OCI-LY7 (cell line): Measurements from ENCODE around the gene NEDD8. TPM values are rescaled to one million over a fixed set of nuclear protein-coding genes. Genes with fewer than 3 reads are reported as not detected.

Source experiments
- BruUV-seq: library from RNA; stranded (reverse); fragments of 400-500 nt; replicated peaks from 2 replicates; lab custom pipeline; 2021; lab: Mats Ljungman, UMichigan
- CTCF ChIA-PET: fragments of 300-600 bp; sonication (Branson Sonifier 250); formaldehyde crosslinking; loops from one replicate; lab custom pipeline; 2022; ENCODE audit warnings: antibody characterized with exemption; ENCODE audit not compliant: unreplicated experiment; lab: Charles Lee
- POLR2A ChIA-PET: fragments of 300-600 bp; sonication (Branson Sonifier 250); formaldehyde crosslinking; loops from one replicate; lab custom pipeline; 2022; ENCODE audit warnings: antibody characterized with exemption; lab: Charles Lee
- DNase-seq: peaks from one replicate; pipeline ENCODE4 v3.0.0-alpha.2; 2015; ENCODE audit warnings: low spot score
- H2AFZ ChIP-seq: fragments of 200-600 bp; sonication (generic), shearing (Covaris generic); 2 replicates; pipeline ENCODE4 v1.6.1; 2014; ENCODE audit warnings: mild to moderate bottlenecking, antibody characterized with exemption, low read length, moderate library complexity
- H3K27ac ChIP-seq: fragments of 200-600 bp; sonication (generic); 2 replicates; pipeline ENCODE4 v1.5.1; 2014; ENCODE audit warnings: mixed run types, low read depth, mild to moderate bottlenecking, moderate library complexity, low read length, inconsistent platforms; ENCODE audit not compliant: poor library complexity, severe bottlenecking
- H3K36me3 ChIP-seq: fragments of 200-600 bp; sonication (generic); 2 replicates; pipeline ENCODE4 v1.6.1; 2014; ENCODE audit warnings: mild to moderate bottlenecking, antibody characterized with exemption, low read length, moderate library complexity, mixed read lengths; ENCODE audit not compliant: insufficient read depth
- H3K4me1 ChIP-seq: fragments of 200-600 bp; sonication (generic); 2 replicates; pipeline ENCODE4 v1.5.1; 2014; ENCODE audit warnings: mild to moderate bottlenecking, low read length; ENCODE audit not compliant: insufficient read depth, poor library complexity, severe bottlenecking
- H3K4me2 ChIP-seq: fragments of 200-600 bp; sonication (generic); 2 replicates; pipeline ENCODE4 v1.6.1; 2014; ENCODE audit warnings: mild to moderate bottlenecking, low read length
- H3K4me3 ChIP-seq: fragments of 200-600 bp; sonication (generic); 2 replicates; pipeline ENCODE4 v1.5.1; 2014; ENCODE audit warnings: mild to moderate bottlenecking, low read depth, low read length; ENCODE audit not compliant: poor library complexity, severe bottlenecking
- H3K79me2 ChIP-seq: fragments of 200-600 bp; sonication (generic); 2 replicates; pipeline ENCODE4 v1.6.1; 2016; ENCODE audit warnings: low read depth, mild to moderate bottlenecking, low read length, moderate library complexity, mixed read lengths; ENCODE audit not compliant: insufficient read depth
- H3K9me2 ChIP-seq: fragments of 200-600 bp; sonication (generic); 2 replicates; pipeline ENCODE4 v1.6.1; 2016; ENCODE audit warnings: mild to moderate bottlenecking, low read length, mixed read lengths; ENCODE audit not compliant: insufficient read depth
- H3K9me3 ChIP-seq: fragments of 200-600 bp; sonication (generic); 2 replicates; pipeline ENCODE4 v1.6.1; 2014; ENCODE audit warnings: mild to moderate bottlenecking, mixed run types, low read length, mixed read lengths
- H4K20me1 ChIP-seq: fragments of 200-600 bp; sonication (generic); 2 replicates; pipeline ENCODE4 v1.6.1; 2014; ENCODE audit warnings: mild to moderate bottlenecking, antibody characterized with exemption, low read length, moderate library complexity, mixed read lengths; ENCODE audit not compliant: insufficient read depth
- EZH2phosphoT487 ChIP-seq: fragments of 200-600 bp; sonication (generic); IDR thresholded peaks from 2 replicates; pipeline ENCODE4 v1.6.1; 2018; ENCODE audit warnings: low read depth, borderline replicate concordance, mild to moderate bottlenecking, mixed run types, antibody characterized with exemption, low read length, moderate library complexity, mixed read lengths
- intact Hi-C: fragments of 100-400 bp; cut with micrococcal nuclease; formaldehyde crosslinking; loops from one replicate; pipeline ENCODE4 v1.10.0; 2022; ENCODE audit not compliant: unreplicated experiment
- total RNA-seq, 2 experiments: library from RNA; depleted of rRNA in 1 of 2; stranded (reverse); fragments of >200 nt in 1 of 2; shearing (Covaris generic) in 1 of 2; gene quantifications; 2 replicates each; pipeline ENCODE4 v1.2.3, GENCODE V29; 2014 to 2022
- TF ChIP-seq, protein P1 (sequence below): fragments of 200-600 bp; sonication (generic); conservative IDR thresholded peaks from 2 replicates; pipeline ENCODE4 v1.5.1; 2014; ENCODE audit warnings: mild to moderate bottlenecking, antibody characterized with exemption, low read length, moderate library complexity, mixed read lengths

Gene NEDD8
- total RNA-seq, 2 experiments from 2014 or later, result 167 to 174 TPM

DNA sequence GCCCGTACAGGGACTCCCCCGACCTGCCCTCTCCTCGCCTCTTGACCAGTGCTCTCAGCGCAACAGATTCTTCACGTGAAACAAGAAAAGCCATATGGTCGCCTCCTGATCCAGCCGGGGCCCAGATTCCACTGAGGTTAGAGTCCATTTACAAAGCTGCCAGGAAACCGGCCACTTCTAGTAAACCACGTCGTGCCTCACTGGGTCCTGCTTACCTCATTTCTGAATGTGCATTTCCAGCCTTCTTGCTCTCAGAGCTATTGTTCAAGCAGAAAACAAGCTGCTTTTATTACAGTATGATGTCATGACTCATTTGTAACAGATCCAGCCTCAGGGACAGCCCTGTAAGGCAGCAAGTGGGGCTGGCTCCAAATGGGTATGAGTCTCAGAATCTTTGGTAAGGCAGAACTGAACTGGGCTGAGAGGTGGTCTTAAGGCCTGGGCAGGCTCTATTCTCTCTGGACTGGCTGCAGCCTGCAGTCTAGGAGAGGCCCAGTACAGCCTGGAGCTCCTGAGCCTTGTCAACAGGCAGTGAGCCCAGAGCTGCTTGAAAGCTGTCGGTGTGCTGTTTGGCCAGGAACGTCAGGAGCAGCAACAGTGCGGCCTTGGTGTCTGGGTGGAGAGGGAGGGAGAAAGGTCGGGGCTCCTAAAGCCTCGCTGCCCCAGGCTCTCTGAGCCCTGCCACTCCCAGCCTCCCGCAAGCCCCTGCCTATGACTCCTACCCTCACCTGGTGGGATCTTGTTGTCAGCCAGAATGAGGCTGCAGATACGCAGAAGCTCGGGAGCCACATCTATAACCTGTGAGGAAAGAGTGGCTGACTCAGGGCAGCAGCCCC is 52.0 kb downstream of the NEDD8 start:
- ChIA-PET CTCF (no interaction called here), POLR2A (interaction anchor here (0.5 to 0.6 kb wide), 3 partner anchors 19 to 961 kb away, joined by 3 read pairs; partner anchors contain the start of genes IRF9 and RNF31)
- Histone ChIP-seq H3K4me1 (no peaks in the 10 kb centered on the region), H3K79me2 (no peaks in the 10 kb centered on the region), H3K4me2 (no peak overlapping the region), H3K36me3 (peaks cover 65% of the 10 kb centered on the region), H2AFZ (no peak overlapping the region), H3K4me3 (no peak overlapping the region), H3K9me2 (no peaks in the 10 kb centered on the region), H3K27ac (no peak overlapping the region), H4K20me1 (no peaks in the 10 kb centered on the region), H3K9me3 (no peaks in the 10 kb centered on the region)
- BruUV-seq, result no TSS peak
- TF ChIP-seq, protein P1, sequence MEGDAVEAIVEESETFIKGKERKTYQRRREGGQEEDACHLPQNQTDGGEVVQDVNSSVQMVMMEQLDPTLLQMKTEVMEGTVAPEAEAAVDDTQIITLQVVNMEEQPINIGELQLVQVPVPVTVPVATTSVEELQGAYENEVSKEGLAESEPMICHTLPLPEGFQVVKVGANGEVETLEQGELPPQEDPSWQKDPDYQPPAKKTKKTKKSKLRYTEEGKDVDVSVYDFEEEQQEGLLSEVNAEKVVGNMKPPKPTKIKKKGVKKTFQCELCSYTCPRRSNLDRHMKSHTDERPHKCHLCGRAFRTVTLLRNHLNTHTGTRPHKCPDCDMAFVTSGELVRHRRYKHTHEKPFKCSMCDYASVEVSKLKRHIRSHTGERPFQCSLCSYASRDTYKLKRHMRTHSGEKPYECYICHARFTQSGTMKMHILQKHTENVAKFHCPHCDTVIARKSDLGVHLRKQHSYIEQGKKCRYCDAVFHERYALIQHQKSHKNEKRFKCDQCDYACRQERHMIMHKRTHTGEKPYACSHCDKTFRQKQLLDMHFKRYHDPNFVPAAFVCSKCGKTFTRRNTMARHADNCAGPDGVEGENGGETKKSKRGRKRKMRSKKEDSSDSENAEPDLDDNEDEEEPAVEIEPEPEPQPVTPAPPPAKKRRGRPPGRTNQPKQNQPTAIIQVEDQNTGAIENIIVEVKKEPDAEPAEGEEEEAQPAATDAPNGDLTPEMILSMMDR, result no peak
- TF ChIP-seq EZH2phosphoT487, result no peak
- intact Hi-C loops, result no loop called here
- DNase-seq, result no peak

DNA sequence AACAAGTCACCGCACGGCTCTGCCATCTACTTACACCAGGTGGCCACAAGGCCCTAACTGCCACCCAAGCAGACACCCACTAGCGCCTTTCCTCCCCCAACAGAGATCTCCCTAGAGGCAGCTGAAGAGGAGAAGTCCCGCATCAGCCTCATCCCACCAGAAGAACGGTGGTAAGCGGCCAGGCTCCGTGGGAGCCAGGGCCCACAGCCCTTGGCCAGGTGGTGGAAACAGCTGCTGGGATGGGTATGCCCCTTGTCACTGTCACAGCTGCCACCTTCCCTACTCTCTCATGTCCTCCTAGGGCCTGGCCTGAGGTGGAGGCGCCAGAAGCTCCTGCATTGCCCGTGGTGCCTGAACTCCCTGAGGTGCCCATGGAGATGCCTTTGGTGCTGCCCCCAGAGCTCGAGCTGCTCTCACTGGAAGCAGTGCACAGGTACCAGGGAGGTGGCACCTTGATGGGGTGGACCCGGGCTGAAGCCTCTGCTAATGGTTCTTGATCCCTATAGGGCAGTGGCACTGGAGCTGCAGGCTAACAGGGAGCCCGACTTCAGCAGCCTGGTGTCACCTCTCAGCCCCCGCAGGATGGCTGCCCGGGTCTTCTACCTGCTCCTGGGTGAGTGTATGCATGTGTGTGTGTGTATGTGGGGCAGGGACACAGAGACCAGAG is 52.7 kb downstream of the NEDD8 start:
- Histone ChIP-seq H4K20me1 (no peaks in the 10 kb centered on the region), H3K79me2 (no peaks in the 10 kb centered on the region), H2AFZ (no peak overlapping the region), H3K4me3 (no peak overlapping the region), H3K4me1 (no peaks in the 10 kb centered on the region), H3K4me2 (no peak overlapping the region), H3K9me3 (no peaks in the 10 kb centered on the region), H3K27ac (no peak overlapping the region), H3K36me3 (peaks cover 57% of the 10 kb centered on the region), H3K9me2 (no peaks in the 10 kb centered on the region)
- no peak for DNase-seq
- TF ChIP-seq, protein P1, result no peak
- no peak for TF ChIP-seq EZH2phosphoT487
- POLR2A ChIA-PET, result no interaction called here
- BruUV-seq, result no TSS peak
- intact Hi-C loops, result no loop called here
- CTCF ChIA-PET, result no interaction called here
